Endothelial cell of umbilical vein (primary cell): ENCODE measurements around the gene RAB36. TPM values are rescaled to one million over a fixed set of nuclear protein-coding genes. Genes with fewer than 3 reads are reported as not detected.

Source experiments
- BruUV-seq: library from RNA; stranded (reverse); fragments of 400-500 nt; replicated peaks from 2 replicates; lab custom pipeline; 2021; lab: Mats Ljungman, UMichigan
- CTCF ChIA-PET: fragments of 300-600, 350-600 bp; sonication (Branson Sonifier 250); formaldehyde crosslinking; loops from one replicate; lab custom pipeline; 2021; ENCODE audit warnings: antibody characterized with exemption, inconsistent platforms; lab: Charles Lee
- POLR2A ChIA-PET: fragments of 300-600, 350-600 bp; sonication (Branson Sonifier 250); formaldehyde crosslinking; loops from one replicate; lab custom pipeline; 2021; ENCODE audit warnings: antibody characterized with exemption, inconsistent platforms; lab: Charles Lee
- DNase-seq: peaks from one replicate; pipeline ENCODE4 v3.0.0-alpha.2; 2011; ENCODE audit warnings: low read depth, low spot score
- FAIRE-seq: peaks from 2 replicates; lab custom pipeline; 2011; peaks lifted over from hg19 to GRCh38; lab: Jason Lieb, UNC
- H2AFZ ChIP-seq: 2 replicates; pipeline ENCODE4 v1.6.0; 2012; ENCODE audit warnings: low read depth, low read length, control low read depth, inconsistent platforms
- H3K27ac ChIP-seq: 2 replicates; pipeline ENCODE4 v1.5.1; 2011; ENCODE audit warnings: low read depth, mild to moderate bottlenecking, control low read depth, low read length, moderate library complexity; ENCODE audit not compliant: insufficient read depth
- H3K27me3 ChIP-seq, 2 experiments: 2 replicates each; pipeline versions ENCODE4 v1.6.0 to v1.6.1; 2011; ENCODE audit warnings: low read length in 2 of 2, mixed read lengths in 1 of 2; ENCODE audit not compliant: control insufficient read depth in 2 of 2, insufficient read depth in 2 of 2
- H3K36me3 ChIP-seq, 2 experiments: 2 replicates in 1 of 2; 3 replicates in 1 of 2; pipeline ENCODE4 v1.5.1; 2011; ENCODE audit warnings: low read length in 2 of 2, mild to moderate bottlenecking in 1 of 2, moderate library complexity in 1 of 2; ENCODE audit not compliant: control insufficient read depth in 2 of 2, insufficient read depth in 2 of 2; ENCODE audit errors: extremely low read depth in 1 of 2
- H3K4me1 ChIP-seq: 3 replicates; pipeline ENCODE4 v1.5.1; 2011; ENCODE audit warnings: mild to moderate bottlenecking, low read length; ENCODE audit not compliant: control insufficient read depth, insufficient read depth; ENCODE audit errors: extremely low read depth
- H3K4me2 ChIP-seq: 2 replicates; pipeline ENCODE4 v1.6.1; 2011; ENCODE audit warnings: low read length, control low read depth, mixed read lengths; ENCODE audit not compliant: insufficient read depth
- H3K4me3 ChIP-seq, 3 experiments: fragments of 200-600 bp in 1 of 3; sonication (generic), shearing (Covaris generic) in 1 of 3; replicated peaks in 1 of 3; 2 replicates each; pipeline ENCODE4 v1.5.1; 2011 to 2016; ENCODE audit warnings: control low read depth in 3 of 3, low read length in 3 of 3, mild to moderate bottlenecking in 2 of 3, inconsistent platforms in 1 of 3, low read depth in 1 of 3, moderate library complexity in 1 of 3; ENCODE audit not compliant: insufficient read depth in 1 of 3
- H3K79me2 ChIP-seq: 2 replicates; pipeline ENCODE4 v1.6.0; 2012; ENCODE audit warnings: low read length, inconsistent platforms; ENCODE audit not compliant: control insufficient read depth, insufficient read depth
- H3K9ac ChIP-seq: replicated peaks from 2 replicates; pipeline ENCODE3; 2011; ENCODE audit warnings: low read length, control low read depth; ENCODE audit not compliant: insufficient read depth; ENCODE audit errors: extremely low read depth
- H3K9me1 ChIP-seq: replicated peaks from 3 replicates; pipeline ENCODE4 v1.6.0; 2011; ENCODE audit warnings: mild to moderate bottlenecking, low read length; ENCODE audit not compliant: control insufficient read depth, insufficient read depth; ENCODE audit errors: extremely low read depth
- H3K9me3 ChIP-seq: replicated peaks from 2 replicates; pipeline ENCODE4 v1.5.1; 2012; ENCODE audit warnings: low read length, inconsistent platforms; ENCODE audit not compliant: control insufficient read depth, insufficient read depth
- H4K20me1 ChIP-seq: replicated peaks from 2 replicates; pipeline ENCODE3; 2011; ENCODE audit warnings: mild to moderate bottlenecking, low read length; ENCODE audit not compliant: control insufficient read depth, insufficient read depth; ENCODE audit errors: extremely low read depth
- CTCF ChIP-seq, 2 donors: IDR thresholded peaks; 1 replicate in 1 of 2; 2 replicates in 1 of 2; pipeline ENCODE4 v1.5.1; 2011; ENCODE audit warnings: low read length in 2 of 2, mild to moderate bottlenecking in 2 of 2, moderate library complexity in 2 of 2, control low read depth in 1 of 2, inconsistent platforms in 1 of 2, low read depth in 1 of 2; ENCODE audit not compliant: insufficient read depth in 1 of 2; ENCODE audit errors: extremely low read depth in 1 of 2
- EZH2 ChIP-seq: IDR thresholded peaks from 2 replicates; pipeline ENCODE4 v1.6.1; 2012; ENCODE audit warnings: borderline replicate concordance, low read depth, mild to moderate bottlenecking, moderate library complexity, low read length, inconsistent platforms; ENCODE audit not compliant: severe bottlenecking
- FOS ChIP-seq: IDR thresholded peaks from 2 replicates; pipeline ENCODE4 v1.6.1; 2011; ENCODE audit warnings: mild to moderate bottlenecking, low read length, moderate library complexity, borderline replicate concordance; ENCODE audit not compliant: insufficient read depth
- GATA2 ChIP-seq: IDR thresholded peaks from 2 replicates; pipeline ENCODE4 v1.7.0; 2011; ENCODE audit warnings: low read depth, mild to moderate bottlenecking, moderate library complexity, mixed read lengths, low read length; ENCODE audit not compliant: insufficient read length, insufficient read depth
- JUN ChIP-seq: IDR thresholded peaks from 2 replicates; pipeline ENCODE4 v1.6.1; 2011; ENCODE audit warnings: borderline replicate concordance, low read depth; ENCODE audit not compliant: insufficient read length, insufficient read depth
- MAX ChIP-seq: IDR thresholded peaks from 2 replicates; pipeline ENCODE4 v1.6.1; 2011; ENCODE audit not compliant: insufficient read depth, insufficient read length
- MYC ChIP-seq: IDR thresholded peaks from one replicate; pipeline ENCODE4 v1.6.1; 2011; ENCODE audit warnings: mild to moderate bottlenecking, low read depth, low read length
- POLR2A ChIP-seq: IDR thresholded peaks from 2 replicates; pipeline ENCODE4 v1.6.1; 2012; ENCODE audit warnings: low read depth, mild to moderate bottlenecking, control low read depth, low read length
- POLR2AphosphoS5 ChIP-seq: IDR thresholded peaks from 2 replicates; pipeline ENCODE4 v1.6.1; 2012; ENCODE audit warnings: low read depth, mild to moderate bottlenecking, control low read depth, low read length, moderate library complexity; ENCODE audit not compliant: insufficient read depth
- dilution Hi-C: fragments of 300-500 bp; cut with MboI; formaldehyde crosslinking; loops from one replicate; pipeline ENCODE4 v1.15.0; 2019; ENCODE audit warnings: low sequenced_read_pairs; ENCODE audit not compliant: extremely low pct_ligation_motif_present
- intact Hi-C: fragments of 100-400 bp; cut with micrococcal nuclease; formaldehyde crosslinking; loops from one replicate; pipeline ENCODE4 v1.10.0; 2022
- polyA plus RNA-seq, 4 experiments: library from polyadenylated mRNA; depleted of rRNA in 3 of 4; stranded (reverse) in 3 of 4; unstranded in 1 of 4; fragments of >200 nt; gene quantifications; 2 replicates each; pipeline versions ENCODE4 v1.2.1 to v1.2.3, GENCODE V29; 2011 to 2012; ENCODE audit warnings: missing spikeins in 1 of 4
- total RNA-seq: library from RNA; stranded (reverse); gene quantifications from 2 replicates; pipeline ENCODE4 v1.2.3, GENCODE V29; 2021

RAB36 gene
- total and polyA plus RNA-seq, 2 donors (not counting 3 experiments of a cell fraction or from before 2014, with no cell fraction given), result 2.7 to 3.1 TPM

- intact Hi-C loops (no loop called here), dilution Hi-C loops (no loop called here)
- no peak for DNase-seq
- no peak overlapping the region for H3K4me3 ChIP-seq
- peaks cover 60% of the 10 kb centered on the region for H3K4me1 ChIP-seq
- no peaks in the 10 kb centered on the region for H4K20me1 ChIP-seq
- no peaks in the 10 kb centered on the region for H3K27me3 ChIP-seq
- H3K9me1 ChIP-seq, result no peaks in the 10 kb centered on the region
- POLR2A ChIA-PET, result interaction anchor here (0.6 to 0.7 kb wide), 2 partner anchors 26 to 1283 kb away, joined by 3 to 7 read pairs; no protein-coding TSS in a partner anchor
- peaks cover 88% of the 10 kb centered on the region for H3K79me2 ChIP-seq
- BruUV-seq, result no TSS peak
- no peaks in the 10 kb centered on the region for H3K9me3 ChIP-seq
- H3K36me3 ChIP-seq, result peaks cover 0 to under 1% of the 10 kb centered on the region in 2 experiments
- H3K27ac ChIP-seq, result peak overlapping the region; percentile 84
- FAIRE-seq, result no peak
- H3K9ac ChIP-seq, result no peak overlapping the region
- CTCF ChIA-PET, result interaction anchor here (0.7 to 6.2 kb wide), 6 partner anchors 13 to 69 kb away, joined by 3 to 41 read pairs (median 4); partner anchors contain the start of gene BCR
- no peak overlapping the region for H3K4me2 ChIP-seq
- TF ChIP-seq POLR2A (no peak), JUN (no peak), POLR2AphosphoS5 (no peak), GATA2 (no peak), CTCF (IDR thresholded peaks at IDR 0.05; ENCODE audit: extremely low read depth in 1 of 2, insufficient read depth in 1 of 2, low read depth in 1 of 2, low read length in 2 of 2) (no peak), EZH2 (no peak), MAX (no peak), FOS (no peak), MYC (no peak)
- H2AFZ ChIP-seq, result no peak overlapping the region
Observed at GRCh38 chr22:23213022-23213555, 67.8 kb downstream of the RAB36 start.
